ENCODE data around the gene TWIST1. TPM values are rescaled to one million over a fixed set of nuclear protein-coding genes. Genes with fewer than 3 reads are reported as not detected.

Gene TWIST1
- total and polyA plus RNA-seq, 2 experiments from 2014 or later, result 0.24 TPM

DNA sequence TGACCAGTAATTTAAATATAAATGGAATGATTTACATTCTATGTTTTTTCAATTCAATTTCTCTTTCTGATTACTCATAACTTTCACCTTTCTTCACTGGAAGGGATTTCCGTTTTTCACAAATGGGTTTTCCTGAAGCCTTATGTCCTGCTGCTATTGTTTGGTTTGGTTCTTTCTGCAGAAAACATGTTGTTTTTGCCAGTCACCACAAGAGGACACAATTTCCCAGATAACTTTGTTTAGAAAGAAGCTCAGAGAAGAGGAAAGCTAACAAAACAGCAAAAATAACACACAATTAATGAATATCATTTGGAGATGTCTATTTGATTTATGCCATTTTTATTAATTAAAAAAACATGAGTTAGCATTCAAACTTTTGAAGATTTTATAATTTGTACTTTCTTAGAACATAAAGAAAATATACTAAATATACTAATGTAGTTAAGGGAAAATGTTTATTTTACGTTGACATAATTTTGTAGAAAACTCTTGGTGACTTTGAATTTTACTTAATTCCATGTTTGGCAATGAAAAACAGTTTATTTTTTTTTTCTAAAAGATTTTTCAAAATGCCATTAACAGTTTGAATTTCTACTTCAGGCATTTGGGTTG lies 4.6 kb upstream of the TWIST1 start:
- H3K4me2 ChIP-seq, result no peak overlapping the region; the same call in 1 of the 2 replicates
- Mint-ChIP-seq H3K36me3 (ENCODE audit: low read depth) (no peaks in the 10 kb centered on the region), H3K27ac (no peak overlapping the region), H3K4me1 (peaks cover 44% of the 10 kb centered on the region), H3K9me3 (no peaks in the 10 kb centered on the region; the same call in 2 of the 3 replicates), H3K4me3 (no peak overlapping the region), H3K27me3 (ENCODE audit: insufficient read depth, low read depth, poor library complexity) (peaks cover 47% of the 10 kb centered on the region)
- H3K27me3 ChIP-seq (ENCODE audit: insufficient read depth), result peaks cover 59% of the 10 kb centered on the region
- peaks cover 44% of the 10 kb centered on the region for H3K4me1 ChIP-seq (ENCODE audit: insufficient read depth)
- H3F3A ChIP-seq (replicated peaks; ENCODE audit: low read depth), result peaks cover 9% of the 10 kb centered on the region
- TF ChIP-seq, protein P1, sequence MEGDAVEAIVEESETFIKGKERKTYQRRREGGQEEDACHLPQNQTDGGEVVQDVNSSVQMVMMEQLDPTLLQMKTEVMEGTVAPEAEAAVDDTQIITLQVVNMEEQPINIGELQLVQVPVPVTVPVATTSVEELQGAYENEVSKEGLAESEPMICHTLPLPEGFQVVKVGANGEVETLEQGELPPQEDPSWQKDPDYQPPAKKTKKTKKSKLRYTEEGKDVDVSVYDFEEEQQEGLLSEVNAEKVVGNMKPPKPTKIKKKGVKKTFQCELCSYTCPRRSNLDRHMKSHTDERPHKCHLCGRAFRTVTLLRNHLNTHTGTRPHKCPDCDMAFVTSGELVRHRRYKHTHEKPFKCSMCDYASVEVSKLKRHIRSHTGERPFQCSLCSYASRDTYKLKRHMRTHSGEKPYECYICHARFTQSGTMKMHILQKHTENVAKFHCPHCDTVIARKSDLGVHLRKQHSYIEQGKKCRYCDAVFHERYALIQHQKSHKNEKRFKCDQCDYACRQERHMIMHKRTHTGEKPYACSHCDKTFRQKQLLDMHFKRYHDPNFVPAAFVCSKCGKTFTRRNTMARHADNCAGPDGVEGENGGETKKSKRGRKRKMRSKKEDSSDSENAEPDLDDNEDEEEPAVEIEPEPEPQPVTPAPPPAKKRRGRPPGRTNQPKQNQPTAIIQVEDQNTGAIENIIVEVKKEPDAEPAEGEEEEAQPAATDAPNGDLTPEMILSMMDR (conservative IDR thresholded peaks at IDR 0.05; ENCODE audit: low read depth in 2 of 2), result peak; percentile 77 to 93
- TF ChIP-seq ZNF114 (CRISPR knock-in tag; IDR thresholded peaks at IDR 0.05) (no peak), EZH2 (IDR thresholded peaks at IDR 0.05; ENCODE audit: low read depth, unreplicated experiment) (no peak)
- TF ChIP-seq, protein P2, sequence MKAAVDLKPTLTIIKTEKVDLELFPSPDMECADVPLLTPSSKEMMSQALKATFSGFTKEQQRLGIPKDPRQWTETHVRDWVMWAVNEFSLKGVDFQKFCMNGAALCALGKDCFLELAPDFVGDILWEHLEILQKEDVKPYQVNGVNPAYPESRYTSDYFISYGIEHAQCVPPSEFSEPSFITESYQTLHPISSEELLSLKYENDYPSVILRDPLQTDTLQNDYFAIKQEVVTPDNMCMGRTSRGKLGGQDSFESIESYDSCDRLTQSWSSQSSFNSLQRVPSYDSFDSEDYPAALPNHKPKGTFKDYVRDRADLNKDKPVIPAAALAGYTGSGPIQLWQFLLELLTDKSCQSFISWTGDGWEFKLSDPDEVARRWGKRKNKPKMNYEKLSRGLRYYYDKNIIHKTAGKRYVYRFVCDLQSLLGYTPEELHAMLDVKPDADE (IDR thresholded peaks at IDR 0.05), result no peak
- H4K20me1 ChIP-seq (replicated peaks; ENCODE audit: insufficient read depth), result no peaks in the 10 kb centered on the region
- H2AFZ ChIP-seq, result no peak overlapping the region
- no peaks in the 10 kb centered on the region for H3K79me2 ChIP-seq (replicated peaks; ENCODE audit: insufficient read depth)
- DNase-seq (ENCODE audit: low spot score) (peak; percentile 75), ATAC-seq (no peak)
- H3K9me2 ChIP-seq (ENCODE audit: insufficient read depth), result no peaks in the 10 kb centered on the region
- H3K36me3 ChIP-seq (ENCODE audit: insufficient read depth), result no peaks in the 10 kb centered on the region
- H3K4me3 ChIP-seq, result no peak overlapping the region
- H3K27ac ChIP-seq (ENCODE audit: low read depth), result no peak overlapping the region

DNA sequence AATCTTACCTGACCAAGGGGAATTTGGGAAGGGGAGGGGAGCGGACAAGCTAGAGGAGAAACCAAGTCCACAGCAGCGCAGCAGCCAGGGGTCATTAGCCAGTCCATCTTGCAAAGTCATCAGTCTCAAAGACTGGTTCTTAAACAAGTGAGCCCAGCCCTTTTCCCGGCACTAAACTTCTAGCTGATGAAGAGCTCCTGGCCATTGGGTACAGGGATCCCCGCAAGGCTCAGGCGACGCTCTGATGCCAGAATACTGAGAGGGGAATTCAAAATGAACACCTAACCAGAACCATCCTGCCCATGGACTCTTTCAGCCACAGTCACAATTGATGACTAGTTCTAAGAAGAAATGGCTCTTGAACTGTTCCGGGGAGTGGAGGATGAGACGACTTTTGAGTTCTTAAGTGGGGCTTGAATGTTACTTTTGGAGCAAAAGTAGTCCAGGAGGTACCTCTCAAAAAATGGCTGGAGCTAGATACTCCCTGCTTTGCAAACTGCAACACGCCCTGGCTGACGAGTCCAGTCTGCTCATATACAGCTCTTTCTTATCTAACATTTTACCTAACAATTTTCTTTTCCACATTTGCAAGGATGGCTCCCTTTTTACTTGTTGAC lies 2.5 kb upstream of the TWIST1 start:
- Histone ChIP-seq H3F3A (replicated peaks; ENCODE audit: low read depth) (peaks cover 9% of the 10 kb centered on the region), H3K79me2 (replicated peaks; ENCODE audit: insufficient read depth) (no peaks in the 10 kb centered on the region), H3K9me2 (ENCODE audit: insufficient read depth) (no peaks in the 10 kb centered on the region), H2AFZ (no peak overlapping the region; the same call in 1 of the 2 replicates), H3K27me3 (ENCODE audit: insufficient read depth) (peaks cover 78% of the 10 kb centered on the region), H4K20me1 (replicated peaks; ENCODE audit: insufficient read depth) (0 out of 2 replicates have a peak, but pooled peaks cover 2% of the 10 kb centered on the region), H3K4me2 (peak overlapping the region; percentile 75), H3K27ac (ENCODE audit: low read depth) (no peak overlapping the region), H3K4me1 (ENCODE audit: insufficient read depth) (peaks cover 59% of the 10 kb centered on the region), H3K4me3 (peak overlapping the region; percentile 66), H3K36me3 (ENCODE audit: insufficient read depth) (no peaks in the 10 kb centered on the region)
- DNase-seq (ENCODE audit: low spot score) (peak; percentile 55), ATAC-seq (no peak)
- Mint-ChIP-seq H3K4me1 (peaks cover 48% of the 10 kb centered on the region), H3K4me3 (peak overlapping the region; percentile 70), H3K36me3 (ENCODE audit: low read depth) (no peaks in the 10 kb centered on the region), H3K27ac (no peak overlapping the region), H3K27me3 (ENCODE audit: insufficient read depth, low read depth, poor library complexity) (peaks cover 64% of the 10 kb centered on the region), H3K9me3 (no peaks in the 10 kb centered on the region; the same call in 2 of the 3 replicates)
- peak; percentile 12 for TF ChIP-seq EZH2 (IDR thresholded peaks at IDR 0.05; ENCODE audit: low read depth, unreplicated experiment)
- TF ChIP-seq POLR2AphosphoS5 (IDR thresholded peaks at IDR 0.05; ENCODE audit: low read depth), result no peak
- no peak for TF ChIP-seq NANOG (IDR thresholded peaks at IDR 0.05; ENCODE audit: borderline replicate concordance)
- TF ChIP-seq, protein P3, sequence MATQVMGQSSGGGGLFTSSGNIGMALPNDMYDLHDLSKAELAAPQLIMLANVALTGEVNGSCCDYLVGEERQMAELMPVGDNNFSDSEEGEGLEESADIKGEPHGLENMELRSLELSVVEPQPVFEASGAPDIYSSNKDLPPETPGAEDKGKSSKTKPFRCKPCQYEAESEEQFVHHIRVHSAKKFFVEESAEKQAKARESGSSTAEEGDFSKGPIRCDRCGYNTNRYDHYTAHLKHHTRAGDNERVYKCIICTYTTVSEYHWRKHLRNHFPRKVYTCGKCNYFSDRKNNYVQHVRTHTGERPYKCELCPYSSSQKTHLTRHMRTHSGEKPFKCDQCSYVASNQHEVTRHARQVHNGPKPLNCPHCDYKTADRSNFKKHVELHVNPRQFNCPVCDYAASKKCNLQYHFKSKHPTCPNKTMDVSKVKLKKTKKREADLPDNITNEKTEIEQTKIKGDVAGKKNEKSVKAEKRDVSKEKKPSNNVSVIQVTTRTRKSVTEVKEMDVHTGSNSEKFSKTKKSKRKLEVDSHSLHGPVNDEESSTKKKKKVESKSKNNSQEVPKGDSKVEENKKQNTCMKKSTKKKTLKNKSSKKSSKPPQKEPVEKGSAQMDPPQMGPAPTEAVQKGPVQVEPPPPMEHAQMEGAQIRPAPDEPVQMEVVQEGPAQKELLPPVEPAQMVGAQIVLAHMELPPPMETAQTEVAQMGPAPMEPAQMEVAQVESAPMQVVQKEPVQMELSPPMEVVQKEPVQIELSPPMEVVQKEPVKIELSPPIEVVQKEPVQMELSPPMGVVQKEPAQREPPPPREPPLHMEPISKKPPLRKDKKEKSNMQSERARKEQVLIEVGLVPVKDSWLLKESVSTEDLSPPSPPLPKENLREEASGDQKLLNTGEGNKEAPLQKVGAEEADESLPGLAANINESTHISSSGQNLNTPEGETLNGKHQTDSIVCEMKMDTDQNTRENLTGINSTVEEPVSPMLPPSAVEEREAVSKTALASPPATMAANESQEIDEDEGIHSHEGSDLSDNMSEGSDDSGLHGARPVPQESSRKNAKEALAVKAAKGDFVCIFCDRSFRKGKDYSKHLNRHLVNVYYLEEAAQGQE (IDR thresholded peaks at IDR 0.05; ENCODE audit: unreplicated experiment), result no peak
- no peak for TF ChIP-seq STAT1 (IDR thresholded peaks at IDR 0.05; ENCODE audit: unreplicated experiment)

All from GM23338 (cell line).